Loucy (cell line): ENCODE results near the gene SLC39A3.

Source experiments
- EZH2phosphoT487 ChIP-seq: fragments of 200-600 bp; IDR thresholded peaks from 2 replicates; pipeline ENCODE4 v1.6.1; 2018; ENCODE audit warnings: antibody characterized with exemption, mild to moderate bottlenecking, moderate library complexity, borderline replicate concordance
- TF ChIP-seq, protein P1 (sequence below): fragments of 200-600 bp; sonication (generic); conservative IDR thresholded peaks from 2 replicates; pipeline ENCODE4 v1.5.1; 2014; ENCODE audit warnings: mild to moderate bottlenecking, antibody characterized with exemption, low read length

- TF ChIP-seq, protein P1, sequence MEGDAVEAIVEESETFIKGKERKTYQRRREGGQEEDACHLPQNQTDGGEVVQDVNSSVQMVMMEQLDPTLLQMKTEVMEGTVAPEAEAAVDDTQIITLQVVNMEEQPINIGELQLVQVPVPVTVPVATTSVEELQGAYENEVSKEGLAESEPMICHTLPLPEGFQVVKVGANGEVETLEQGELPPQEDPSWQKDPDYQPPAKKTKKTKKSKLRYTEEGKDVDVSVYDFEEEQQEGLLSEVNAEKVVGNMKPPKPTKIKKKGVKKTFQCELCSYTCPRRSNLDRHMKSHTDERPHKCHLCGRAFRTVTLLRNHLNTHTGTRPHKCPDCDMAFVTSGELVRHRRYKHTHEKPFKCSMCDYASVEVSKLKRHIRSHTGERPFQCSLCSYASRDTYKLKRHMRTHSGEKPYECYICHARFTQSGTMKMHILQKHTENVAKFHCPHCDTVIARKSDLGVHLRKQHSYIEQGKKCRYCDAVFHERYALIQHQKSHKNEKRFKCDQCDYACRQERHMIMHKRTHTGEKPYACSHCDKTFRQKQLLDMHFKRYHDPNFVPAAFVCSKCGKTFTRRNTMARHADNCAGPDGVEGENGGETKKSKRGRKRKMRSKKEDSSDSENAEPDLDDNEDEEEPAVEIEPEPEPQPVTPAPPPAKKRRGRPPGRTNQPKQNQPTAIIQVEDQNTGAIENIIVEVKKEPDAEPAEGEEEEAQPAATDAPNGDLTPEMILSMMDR, result no peak
- no peak for TF ChIP-seq EZH2phosphoT487
Measured at GRCh38 chr19:2759362-2759761, 19.5 kb upstream of the SLC39A3 start.
